ENCODE results near the gene PGBD1. TPM values are rescaled to one million over a fixed set of nuclear protein-coding genes. Genes with fewer than 3 reads are reported as not detected.

Gene PGBD1
- total and polyA plus RNA-seq, 2 of the 13 experiments (the other 11 are each of a cell fraction or from before 2014, with no cell fraction given) = 3.6 to 6.9 TPM

DNA sequence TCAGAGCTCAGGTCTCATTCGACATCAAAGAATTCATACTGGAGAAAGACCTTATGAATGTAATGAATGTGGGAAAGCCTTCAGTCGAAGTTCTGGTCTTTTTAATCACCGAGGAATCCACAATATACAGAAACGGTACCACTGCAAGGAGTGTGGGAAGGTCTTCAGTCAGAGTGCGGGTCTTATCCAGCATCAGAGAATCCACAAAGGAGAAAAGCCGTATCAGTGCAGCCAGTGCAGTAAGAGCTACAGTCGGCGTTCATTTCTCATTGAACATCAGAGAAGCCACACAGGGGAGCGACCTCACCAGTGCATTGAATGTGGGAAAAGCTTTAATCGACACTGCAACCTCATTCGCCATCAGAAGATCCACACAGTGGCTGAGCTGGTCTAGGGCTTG is 48.6 kb upstream of the PGBD1 start:
- 94% methylated on average over 11 of the region's 11 CpGs for WGBS (ENCODE audit: low lambda C conversion rate)
- Histone ChIP-seq H3K4me1 (ENCODE audit: insufficient read depth, low read length) (no peaks in the 10 kb centered on the region), H3K27me3 (ENCODE audit: control insufficient read depth in 1 of 2, insufficient read depth in 2 of 2, low read length in 2 of 2) (no peaks in the 10 kb centered on the region), H3K9me3 (ENCODE audit: low read length) (no peaks in the 10 kb centered on the region), H3K9ac (ENCODE audit: insufficient read depth, low read depth, low read length) (no peak overlapping the region), H3K79me2 (ENCODE audit: insufficient read depth, low read length) (no peaks in the 10 kb centered on the region), H3K4me2 (ENCODE audit: low read depth, low read length) (no peak overlapping the region), H4K20me1 (ENCODE audit: insufficient read depth, low read length) (no peaks in the 10 kb centered on the region), H3K4me3 (replicated peaks in 1 of 3; ENCODE audit: insufficient read depth in 1 of 3, low read depth in 2 of 3, low read length in 3 of 3) (no peak overlapping the region), H2AFZ (ENCODE audit: low read length) (no peak overlapping the region), H3K36me3 (replicated peaks in 1 of 2; ENCODE audit: control insufficient read depth in 1 of 2, insufficient read depth in 2 of 2, low read length in 2 of 2) (peaks cover 16 to 42% of the 10 kb centered on the region in 2 experiments), H3K27ac (ENCODE audit: extremely low read length, insufficient read depth, low read length) (no peak overlapping the region)
- ChIA-PET POLR2A (no interaction called here), CTCF (ENCODE audit: low intra/inter-chr PET ratio, low total read pairs) (no interaction called here)
- no TSS peak for BruUV-seq (replicated peaks)
- FAIRE-seq (no peak), DNase-seq (ENCODE audit: low spot score) (no peak), ATAC-seq (no peak)
- in situ Hi-C loops (cut with HindIII; ENCODE audit: extremely low pct_ligation_motif_present, low pct_unique_long_range_greater_than_20kb) = no loop called here
- intact Hi-C loops (cut with micrococcal nuclease; ENCODE audit: unreplicated experiment) = no loop called here
- no peak for TF ChIP-seq ZBTB21 (CRISPR knock-in tag; IDR thresholded peaks at IDR 0.05)
- TF ChIP-seq RBFOX2 (IDR thresholded peaks at IDR 0.05; ENCODE audit: low read depth, low read length) = 0 out of 2 replicates have a peak, but pooled peaks have one; percentile 28

DNA sequence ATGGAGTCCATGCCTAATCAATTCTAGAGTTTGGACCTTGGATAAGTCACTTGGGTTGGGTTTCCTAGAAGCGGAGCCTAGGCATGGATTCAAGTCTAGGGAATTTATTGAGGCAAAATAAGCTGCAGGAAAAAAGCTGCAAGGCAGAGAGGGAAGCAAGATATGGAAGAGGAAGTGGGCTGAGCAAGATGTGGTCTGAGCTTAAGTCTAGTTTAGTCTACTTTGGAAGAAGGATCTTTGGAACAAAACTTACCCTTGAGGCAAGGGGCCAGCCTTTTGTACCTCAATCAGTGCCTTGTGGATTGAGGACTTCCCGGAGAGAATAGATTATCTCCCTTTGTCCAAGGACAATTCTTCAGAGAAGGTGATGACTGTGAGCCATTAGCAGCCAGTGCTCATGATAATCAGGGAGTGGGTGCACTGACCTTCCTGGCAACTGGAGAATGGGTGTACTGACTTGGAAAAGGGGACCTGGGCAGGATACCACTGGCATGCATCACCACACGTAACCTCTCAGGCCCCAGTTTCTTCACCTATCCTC is 45.4 kb upstream of the PGBD1 start:
- Histone ChIP-seq H3K79me2 (ENCODE audit: insufficient read depth, low read length) (no peaks in the 10 kb centered on the region), H3K4me3 (replicated peaks in 1 of 3; ENCODE audit: insufficient read depth in 1 of 3, low read depth in 2 of 3, low read length in 3 of 3) (no peak overlapping the region), H3K36me3 (replicated peaks in 1 of 2; ENCODE audit: control insufficient read depth in 1 of 2, insufficient read depth in 2 of 2, low read length in 2 of 2) (peaks cover 6 to 15% of the 10 kb centered on the region in 2 experiments; a peak in 4 of 5 replicates), H2AFZ (ENCODE audit: low read length) (no peak overlapping the region), H3K4me2 (ENCODE audit: low read depth, low read length) (no peak overlapping the region), H3K9ac (ENCODE audit: insufficient read depth, low read depth, low read length) (no peak overlapping the region), H4K20me1 (ENCODE audit: insufficient read depth, low read length) (no peaks in the 10 kb centered on the region), H3K27ac (ENCODE audit: extremely low read length, insufficient read depth, low read length) (no peak overlapping the region), H3K9me3 (ENCODE audit: low read length) (no peaks in the 10 kb centered on the region), H3K4me1 (ENCODE audit: insufficient read depth, low read length) (no peaks in the 10 kb centered on the region), H3K27me3 (ENCODE audit: control insufficient read depth in 1 of 2, insufficient read depth in 2 of 2, low read length in 2 of 2) (no peaks in the 10 kb centered on the region)
- FAIRE-seq (no peak), ATAC-seq (no peak), DNase-seq (ENCODE audit: low spot score) (no peak)
- ChIA-PET CTCF (ENCODE audit: low intra/inter-chr PET ratio, low total read pairs) (no interaction called here), POLR2A (no interaction called here)
- BruUV-seq (replicated peaks) = no TSS peak
- 100% methylated on average over 3 of the region's 3 CpGs for WGBS (ENCODE audit: low lambda C conversion rate)
- TF ChIP-seq, protein P1, sequence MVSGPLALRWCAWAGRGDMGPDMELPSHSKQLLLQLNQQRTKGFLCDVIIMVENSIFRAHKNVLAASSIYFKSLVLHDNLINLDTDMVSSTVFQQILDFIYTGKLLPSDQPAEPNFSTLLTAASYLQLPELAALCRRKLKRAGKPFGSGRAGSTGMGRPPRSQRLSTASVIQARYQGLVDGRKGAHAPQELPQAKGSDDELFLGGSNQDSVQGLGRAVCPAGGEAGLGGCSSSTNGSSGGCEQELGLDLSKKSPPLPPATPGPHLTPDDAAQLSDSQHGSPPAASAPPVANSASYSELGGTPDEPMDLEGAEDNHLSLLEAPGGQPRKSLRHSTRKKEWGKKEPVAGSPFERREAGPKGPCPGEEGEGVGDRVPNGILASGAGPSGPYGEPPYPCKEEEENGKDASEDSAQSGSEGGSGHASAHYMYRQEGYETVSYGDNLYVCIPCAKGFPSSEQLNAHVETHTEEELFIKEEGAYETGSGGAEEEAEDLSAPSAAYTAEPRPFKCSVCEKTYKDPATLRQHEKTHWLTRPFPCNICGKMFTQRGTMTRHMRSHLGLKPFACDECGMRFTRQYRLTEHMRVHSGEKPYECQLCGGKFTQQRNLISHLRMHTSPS (CRISPR knock-in tag; IDR thresholded peaks at IDR 0.05; ENCODE audit: low read depth) = no peak
- TF ChIP-seq ZFP62 (CRISPR knock-in tag; IDR thresholded peaks at IDR 0.05) (no peak), RAD51 (IDR thresholded peaks at IDR 0.05; ENCODE audit: borderline replicate concordance) (no peak), AKNA (CRISPR knock-in tag; IDR thresholded peaks at IDR 0.05; ENCODE audit: borderline replicate concordance) (no peak), ZNF788 (CRISPR knock-in tag; IDR thresholded peaks at IDR 0.05; ENCODE audit: borderline replicate concordance) (no peak), RBM39 (IDR thresholded peaks at IDR 0.05; ENCODE audit: low read depth, low read length, poor library complexity, severe bottlenecking) (no peak)
- intact Hi-C loops (cut with micrococcal nuclease; ENCODE audit: unreplicated experiment) = no loop called here
- in situ Hi-C loops (cut with HindIII; ENCODE audit: extremely low pct_ligation_motif_present, low pct_unique_long_range_greater_than_20kb) = no loop called here

Data from HepG2 (cell line).